Lung (tissue), 12 donors: Measurements from ENCODE around the gene IL3RA. TPM values are rescaled to one million over a fixed set of nuclear protein-coding genes. Genes with fewer than 3 reads are reported as not detected.

Source experiments
- ATAC-seq: fragments of 200-7000 bp; cut with Tn5 transposase; one replicate; pipeline ENCODE4 v1.9.1; 2020; ENCODE audit warnings: moderate number of reproducible peaks; ENCODE audit not compliant: insufficient read depth, low FRiP score
- DNase-seq, 3 donors: peaks; one replicate each; pipeline ENCODE4 v3.0.0-alpha.2; 2013 to 2017
- H3K27ac ChIP-seq, 2 donors: one replicate each; pipeline ENCODE4 v1.5.1; 2013; ENCODE audit warnings: mild to moderate bottlenecking in 2 of 2, moderate library complexity in 2 of 2, control low read depth in 1 of 2, inconsistent platforms in 1 of 2, low read depth in 1 of 2, low read length in 1 of 2
- H3K27me3 ChIP-seq, 3 donors: one replicate each; pipeline ENCODE4 v1.5.1; 2013; ENCODE audit warnings: low read length in 2 of 3; ENCODE audit not compliant: control insufficient read depth in 3 of 3, insufficient read depth in 3 of 3
- H3K36me3 ChIP-seq, 4 donors: one replicate each; pipeline ENCODE4 v1.5.1; 2013; ENCODE audit warnings: low read length in 4 of 4, mild to moderate bottlenecking in 1 of 4, moderate library complexity in 1 of 4; ENCODE audit not compliant: control insufficient read depth in 4 of 4, insufficient read depth in 4 of 4
- H3K4me1 ChIP-seq, 5 donors: one replicate each; pipeline ENCODE4 v1.5.1; 2013; ENCODE audit warnings: low read length in 5 of 5, mild to moderate bottlenecking in 2 of 5, moderate library complexity in 1 of 5; ENCODE audit not compliant: control insufficient read depth in 5 of 5, insufficient read depth in 5 of 5
- H3K4me3 ChIP-seq: one replicate; pipeline ENCODE4 v1.5.1; 2013; ENCODE audit warnings: mild to moderate bottlenecking, control low read depth, moderate library complexity
- H3K9ac ChIP-seq, 2 donors: one replicate each; pipeline ENCODE4 v1.5.1; 2013; ENCODE audit warnings: low read length in 2 of 2, control low read depth in 1 of 2; ENCODE audit not compliant: insufficient read depth in 1 of 2
- H3K9me3 ChIP-seq, 4 donors: one replicate each; pipeline ENCODE4 v1.5.1; 2013; ENCODE audit warnings: low read length in 3 of 4, mild to moderate bottlenecking in 1 of 4, moderate library complexity in 1 of 4; ENCODE audit not compliant: control insufficient read depth in 4 of 4, insufficient read depth in 3 of 4
- WGBS, 2 donors: extraction: QIAGEN DNeasy Blood & Tissue Kit; methylation state at CpG; one replicate each; pipeline ENCODE4 v1.1.7; 2013; 5-methylcytosine and 5-hydroxymethylcytosine counted together
- polyA plus RNA-seq, 2 donors: library from polyadenylated mRNA; stranded (reverse); fragments of 200-250 nt; gene quantifications; one replicate each; pipeline ENCODE4 v1.2.1, GENCODE V29; 2013
- total RNA-seq, 2 donors: library from RNA; depleted of rRNA in 1 of 2; stranded (reverse); fragments of >200 nt in 1 of 2; gene quantifications; one replicate each; pipeline ENCODE4 v1.2.1, GENCODE V29; 2014 to 2021
- TF ChIP-seq, protein P1 (sequence below): IDR thresholded peaks from 2 replicates; pipeline ENCODE4 v1.5.1; 2012; ENCODE audit warnings: mild to moderate bottlenecking; ENCODE audit errors: control extremely low read depth, extremely low read depth
- donor health status: control.
- donor health status: control.
- donor health status: Bipolar disorder and iron deficiency.
- donor health status: healthy.
- donor health status: DM: yes; HTN: yes; CAD: no.

The IL3RA gene
- total and polyA plus RNA-seq, 4 donors: 19.2 to 52.2 (median 20.5) TPM

- Histone ChIP-seq H3K27ac (no peak overlapping the region), H3K4me3 (no peak overlapping the region), H3K27me3 (no peaks in the 10 kb centered on the region), H3K4me1 (peaks cover 0 to 10% (median 5%) of the 10 kb centered on the region in 5 donors), H3K9me3 (no peaks in the 10 kb centered on the region), H3K36me3 (peaks cover 45 to 67% (median 54%) of the 10 kb centered on the region in 4 donors), H3K9ac (no peak overlapping the region)
- DNase-seq (no peak), ATAC-seq (no peak)
- TF ChIP-seq, protein P1, sequence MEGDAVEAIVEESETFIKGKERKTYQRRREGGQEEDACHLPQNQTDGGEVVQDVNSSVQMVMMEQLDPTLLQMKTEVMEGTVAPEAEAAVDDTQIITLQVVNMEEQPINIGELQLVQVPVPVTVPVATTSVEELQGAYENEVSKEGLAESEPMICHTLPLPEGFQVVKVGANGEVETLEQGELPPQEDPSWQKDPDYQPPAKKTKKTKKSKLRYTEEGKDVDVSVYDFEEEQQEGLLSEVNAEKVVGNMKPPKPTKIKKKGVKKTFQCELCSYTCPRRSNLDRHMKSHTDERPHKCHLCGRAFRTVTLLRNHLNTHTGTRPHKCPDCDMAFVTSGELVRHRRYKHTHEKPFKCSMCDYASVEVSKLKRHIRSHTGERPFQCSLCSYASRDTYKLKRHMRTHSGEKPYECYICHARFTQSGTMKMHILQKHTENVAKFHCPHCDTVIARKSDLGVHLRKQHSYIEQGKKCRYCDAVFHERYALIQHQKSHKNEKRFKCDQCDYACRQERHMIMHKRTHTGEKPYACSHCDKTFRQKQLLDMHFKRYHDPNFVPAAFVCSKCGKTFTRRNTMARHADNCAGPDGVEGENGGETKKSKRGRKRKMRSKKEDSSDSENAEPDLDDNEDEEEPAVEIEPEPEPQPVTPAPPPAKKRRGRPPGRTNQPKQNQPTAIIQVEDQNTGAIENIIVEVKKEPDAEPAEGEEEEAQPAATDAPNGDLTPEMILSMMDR: no peak
- WGBS, 2 donors: 94 to 97% methylated on average over 34 to 43 of the region's 43 CpGs
Measured at GRCh38 chrX:1387141-1387776, 50.7 kb downstream of the IL3RA start.

GRCh38 chrX:1388651-1389050, 52.1 kb downstream of the IL3RA start:
- TF ChIP-seq, protein P1: no peak
- no peak overlapping the region for H3K9ac ChIP-seq
- no peak for ATAC-seq
- H3K27me3 ChIP-seq: no peaks in the 10 kb centered on the region
- 90% methylated on average over 4 of the region's 4 CpGs for WGBS, 2 donors
- H3K4me1 ChIP-seq: peaks cover 0 to 17% (median 7%) of the 10 kb centered on the region in 5 donors
- H3K9me3 ChIP-seq: no peaks in the 10 kb centered on the region
- no peak for DNase-seq
- no peak overlapping the region for H3K4me3 ChIP-seq
- peaks cover 44 to 67% (median 50%) of the 10 kb centered on the region in 4 donors for H3K36me3 ChIP-seq
- no peak overlapping the region for H3K27ac ChIP-seq

- H3K9me3 ChIP-seq: no peaks in the 10 kb centered on the region
- 94 to 95% methylated on average over 51 of the region's 51 CpGs for WGBS, 2 donors
- DNase-seq (no peak), ATAC-seq (no peak)
- no peak overlapping the region for H3K27ac ChIP-seq
- TF ChIP-seq, protein P1: no peak
- H3K9ac ChIP-seq: no peak overlapping the region
- H3K4me1 ChIP-seq: peaks cover 0 to 24% (median 7%) of the 10 kb centered on the region in 5 donors
- peaks cover 44 to 67% (median 50%) of the 10 kb centered on the region in 4 donors for H3K36me3 ChIP-seq
- no peaks in the 10 kb centered on the region for H3K27me3 ChIP-seq
- H3K4me3 ChIP-seq: no peak overlapping the region
Measured at GRCh38 chrX:1389181-1389992, 52.8 kb downstream of the IL3RA start.
